Left ventricle myocardium inferior (tissue), 1 donor: ENCODE results near the gene PIAS1. TPM values are rescaled to one million over a fixed set of nuclear protein-coding genes. Genes with fewer than 3 reads are reported as not detected.

ENCODE experiments used
- DNase-seq: peaks from one replicate; pipeline ENCODE4 v3.0.0-alpha.2; 2020
- H3K27ac ChIP-seq: fragments of 200-600 bp; replicated peaks from 2 replicates; pipeline ENCODE4 v1.8.0; 2021
- H3K27me3 ChIP-seq: fragments of 200-600 bp; 2 replicates; pipeline ENCODE4 v1.8.0; 2021; ENCODE audit warnings: low read depth
- H3K36me3 ChIP-seq: fragments of 200-600 bp; 2 replicates; pipeline ENCODE4 v1.8.0; 2021
- H3K4me1 ChIP-seq: fragments of 200-600 bp; 2 replicates; pipeline ENCODE4 v1.8.0; 2021
- H3K4me3 ChIP-seq: fragments of 200-600 bp; 2 replicates; pipeline ENCODE4 v1.8.0; 2021; ENCODE audit warnings: mild to moderate bottlenecking, moderate library complexity
- H3K9me3 ChIP-seq: fragments of 200-600 bp; replicated peaks from 2 replicates; pipeline ENCODE4 v1.8.0; 2021
- CTCF ChIP-seq: fragments of 200-600 bp; IDR thresholded peaks from 2 replicates; pipeline ENCODE4 v1.8.0; 2021; ENCODE audit warnings: antibody characterized with exemption, mild to moderate bottlenecking, borderline replicate concordance
- intact Hi-C: fragments of 100-400 bp; cut with micrococcal nuclease; formaldehyde crosslinking; loops from one replicate; pipeline ENCODE4 v1.11.0; 2022
- total RNA-seq: library from RNA; stranded (reverse); fragmentation: NEBNext Ultra II Directional; extraction: Animal tissue kit (Norgen Biotek cat#: 25700); gene quantifications from one replicate; pipeline ENCODE4 v1.2.1, GENCODE V29; 2021
- donor health status: DM: no; HTN: yes; CAD: no; lungs with severe emphysema.

PIAS1 gene
- total RNA-seq, 1 donor from 2014 or later = 29.9 TPM

- peaks cover 5% of the 10 kb centered on the region for H3K9me3 ChIP-seq
- H3K27me3 ChIP-seq = no peaks in the 10 kb centered on the region
- H3K27ac ChIP-seq = no peak overlapping the region
- no peaks in the 10 kb centered on the region for H3K36me3 ChIP-seq
- H3K4me1 ChIP-seq = peaks cover 8% of the 10 kb centered on the region
- intact Hi-C loops = no loop called here
- no peak overlapping the region for H3K4me3 ChIP-seq
- TF ChIP-seq CTCF = no peak
- DNase-seq = no peak
Measured at GRCh38 chr15:68034081-68034480, 20.0 kb upstream of the PIAS1 start.

- H3K27ac ChIP-seq = no peak overlapping the region
- H3K4me1 ChIP-seq = peaks cover 8% of the 10 kb centered on the region
- TF ChIP-seq CTCF = no peak
- H3K4me3 ChIP-seq = no peak overlapping the region
- H3K36me3 ChIP-seq = no peaks in the 10 kb centered on the region
- DNase-seq = no peak
- no peaks in the 10 kb centered on the region for H3K27me3 ChIP-seq
- intact Hi-C loops = no loop called here
- peaks cover 5% of the 10 kb centered on the region for H3K9me3 ChIP-seq
Measured at GRCh38 chr15:68034719-68035293, 19.3 kb upstream of the PIAS1 start.

GRCh38 chr15:68038246-68038645 lies 15.9 kb upstream of the PIAS1 start:
- no peak overlapping the region for H3K4me3 ChIP-seq
- peaks cover 8% of the 10 kb centered on the region for H3K4me1 ChIP-seq
- intact Hi-C loops = no loop called here
- H3K9me3 ChIP-seq = peaks cover 5% of the 10 kb centered on the region
- DNase-seq = no peak
- H3K36me3 ChIP-seq = no peaks in the 10 kb centered on the region
- H3K27ac ChIP-seq = no peak overlapping the region
- no peak for TF ChIP-seq CTCF
- H3K27me3 ChIP-seq = no peaks in the 10 kb centered on the region

GRCh38 chr15:68040144-68040543 lies 14.0 kb upstream of the PIAS1 start:
- H3K4me1 ChIP-seq = no peaks in the 10 kb centered on the region
- H3K27ac ChIP-seq = no peak overlapping the region
- intact Hi-C loops = no loop called here
- H3K36me3 ChIP-seq = no peaks in the 10 kb centered on the region
- peaks cover 5% of the 10 kb centered on the region for H3K9me3 ChIP-seq
- H3K27me3 ChIP-seq = no peaks in the 10 kb centered on the region
- H3K4me3 ChIP-seq = no peak overlapping the region
- TF ChIP-seq CTCF = no peak
- no peak for DNase-seq

GRCh38 chr15:68042156-68042854 lies 11.8 kb upstream of the PIAS1 start:
- Histone ChIP-seq H3K27me3 (no peaks in the 10 kb centered on the region), H3K27ac (no peak overlapping the region), H3K4me3 (no peak overlapping the region), H3K4me1 (no peaks in the 10 kb centered on the region), H3K36me3 (no peaks in the 10 kb centered on the region), H3K9me3 (peaks cover under 1% of the 10 kb centered on the region)
- intact Hi-C loops = no loop called here
- DNase-seq = no peak
- no peak for TF ChIP-seq CTCF
